HG02885 (cell line): ENCODE results near the gene PGF.

Source experiments
- ATAC-seq: cut with Tn5 transposase; IDR thresholded peaks from one replicate; pipeline ENCODE4 v1.9.1; 2021; ENCODE audit warnings: mild to moderate bottlenecking; ENCODE audit not compliant: unreplicated experiment, poor library complexity

Gene PGF

GRCh38 chr14:74907744-74908143 is 47.7 kb downstream of the PGF start:
- no peak for ATAC-seq

- no peak for ATAC-seq
Observed at GRCh38 chr14:74906925-74907521, 48.4 kb downstream of the PGF start.

- ATAC-seq, result no peak
Observed at GRCh38 chr14:74905595-74906142, 49.7 kb downstream of the PGF start.

GRCh38 chr14:74904635-74905503 is 50.5 kb downstream of the PGF start:
- ATAC-seq, result no peak

GRCh38 chr14:74902941-74903705 is 52.3 kb downstream of the PGF start:
- ATAC-seq, result no peak

GRCh38 chr14:74898694-74899093 is 56.7 kb downstream of the PGF start:
- ATAC-seq, result no peak

- ATAC-seq, result no peak
Observed at GRCh38 chr14:74898083-74898482, 57.3 kb downstream of the PGF start.

- ATAC-seq, result no peak
Observed at GRCh38 chr14:74897642-74898041, 57.8 kb downstream of the PGF start.

GRCh38 chr14:74896400-74896799 is 59.0 kb downstream of the PGF start:
- no peak for ATAC-seq

- peak; percentile 65 for ATAC-seq
Observed at GRCh38 chr14:74893614-74894091, 61.7 kb downstream of the PGF start.

- no peak for ATAC-seq
Observed at GRCh38 chr14:74892745-74893144, 62.7 kb downstream of the PGF start.

- no peak for ATAC-seq
Observed at GRCh38 chr14:74891870-74892269, 63.5 kb downstream of the PGF start.
